NCI-H2081 treated with DMSO at 0.1 percent for 48 hours (cell line): ENCODE measurements around the gene CIDEB.
"Not testable (repeated sequence)": the region's sequence is repeated elsewhere in the genome, so short reads cannot be mapped to it uniquely, and the experiment has no call there.

Experiments used
- DNase-seq: peaks from one replicate; lab custom pipeline; 2025; lab: John Stamatoyannopoulos, UW

The CIDEB gene

GRCh38 chr14:24332268-24332993, 24.7 kb upstream of the CIDEB start:
- DNase-seq = no peak

GRCh38 chr14:24331731-24332267, 24.0 kb upstream of the CIDEB start:
- no peak for DNase-seq

GRCh38 chr14:24330973-24331674, 23.3 kb upstream of the CIDEB start:
- DNase-seq = no peak

GRCh38 chr14:24329736-24330135, 22.0 kb upstream of the CIDEB start:
- DNase-seq = no peak

- DNase-seq = no peak
Measured at GRCh38 chr14:24329073-24329663, 21.4 kb upstream of the CIDEB start.

GRCh38 chr14:24327914-24328313, 20.1 kb upstream of the CIDEB start:
- not testable (repeated sequence) for DNase-seq

GRCh38 chr14:24327303-24327702, 19.5 kb upstream of the CIDEB start:
- no peak for DNase-seq

GRCh38 chr14:24325963-24326362, 18.2 kb upstream of the CIDEB start:
- DNase-seq = no peak

- no peak for DNase-seq
Measured at GRCh38 chr14:24325041-24325530, 17.3 kb upstream of the CIDEB start.

GRCh38 chr14:24324024-24324423, 16.2 kb upstream of the CIDEB start:
- no peak for DNase-seq

- DNase-seq = no peak
Measured at GRCh38 chr14:24323341-24323740, 15.6 kb upstream of the CIDEB start.

GRCh38 chr14:24322672-24323071, 14.9 kb upstream of the CIDEB start:
- DNase-seq = no peak

GRCh38 chr14:24321212-24321975, 13.6 kb upstream of the CIDEB start:
- DNase-seq = no peak

- DNase-seq = no peak
Measured at GRCh38 chr14:24317141-24317928, 9.6 kb upstream of the CIDEB start.

- DNase-seq = no peak
Measured at GRCh38 chr14:24316597-24316950, 8.8 kb upstream of the CIDEB start.

- DNase-seq = no peak
Measured at GRCh38 chr14:24315807-24316596, 8.2 kb upstream of the CIDEB start.

GRCh38 chr14:24315243-24315806, 7.5 kb upstream of the CIDEB start:
- no peak for DNase-seq

GRCh38 chr14:24314377-24315193, 6.8 kb upstream of the CIDEB start:
- no peak for DNase-seq

GRCh38 chr14:24313913-24314312, 6.1 kb upstream of the CIDEB start:
- DNase-seq = no peak
